Astrocyte (in vitro differentiated cells and primary cell): ENCODE measurements around the gene WNT3A.

Source experiments
- CTCF ChIP-seq: IDR thresholded peaks from 2 replicates; pipeline ENCODE4 v1.5.1; 2011; ENCODE audit warnings: low read depth, mild to moderate bottlenecking, inconsistent platforms, low read length, moderate library complexity; ENCODE audit not compliant: insufficient read depth
- EZH2 ChIP-seq: IDR thresholded peaks from 2 replicates; pipeline ENCODE4 v1.6.1; 2012; ENCODE audit warnings: mild to moderate bottlenecking, low read length, inconsistent platforms; ENCODE audit not compliant: insufficient read depth

- TF ChIP-seq CTCF (no peak), EZH2 (no peak)
These were observed 38.2 kb downstream of the WNT3A start for GRCh38 chr1:228044961-228045360.
